DLD1 (cell line): ENCODE results near the gene RLBP1.

Source experiments
- in situ Hi-C: cut with HindIII; loops from 2 replicates; pipeline ENCODE4 v1.10.0; 2017; ENCODE audit warnings: low sequenced_read_pairs

The RLBP1 gene

GRCh38 chr15:89179966-89180875 lies 41.2 kb downstream of the RLBP1 start:
- in situ Hi-C loops = loop anchor here (5.0 kb wide), 1 partner anchor 123 kb away; no protein-coding TSS in a partner anchor

GRCh38 chr15:89178307-89178977 lies 42.9 kb downstream of the RLBP1 start:
- in situ Hi-C loops = loop anchor here (5.0 kb wide), 1 partner anchor 121 kb away; no protein-coding TSS in a partner anchor

DNA sequence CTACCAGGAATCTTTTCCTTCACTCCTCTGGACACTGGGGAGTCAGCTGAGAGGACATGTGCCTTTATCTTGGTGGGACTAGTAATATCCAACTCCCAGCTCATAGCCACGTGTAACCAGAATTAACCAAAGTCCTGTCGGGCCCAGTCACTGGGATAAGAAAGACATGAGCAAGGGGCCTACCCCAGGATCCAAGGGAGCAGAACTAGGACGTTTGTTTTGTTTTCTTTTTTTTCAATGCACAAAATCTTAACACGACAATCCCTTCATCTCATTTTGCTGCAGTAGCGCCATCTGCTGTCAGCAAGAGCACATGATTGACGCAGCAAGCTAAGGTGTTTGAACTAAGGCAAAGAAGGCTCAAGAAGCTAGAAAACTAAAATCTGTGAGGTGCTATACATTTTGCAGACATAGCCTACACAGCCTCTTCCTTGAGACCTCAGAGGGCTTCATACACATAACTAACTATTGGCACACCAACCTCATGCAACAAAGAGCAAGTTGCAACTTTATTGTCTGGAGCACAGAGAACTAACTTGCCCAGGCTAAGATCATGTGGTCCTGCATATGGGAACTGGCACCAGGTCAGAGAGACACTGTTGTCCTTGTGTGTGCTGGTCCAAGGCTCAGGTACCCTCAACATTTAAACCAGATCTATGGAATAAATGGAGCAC lies 43.6 kb downstream of the RLBP1 start:
- in situ Hi-C loops = loop anchor here (5.0 kb wide), 1 partner anchor 120 kb away; no protein-coding TSS in a partner anchor

GRCh38 chr15:89177116-89177515 lies 44.3 kb downstream of the RLBP1 start:
- in situ Hi-C loops = loop anchor here (5.0 kb wide), 1 partner anchor 120 kb away; no protein-coding TSS in a partner anchor

DNA sequence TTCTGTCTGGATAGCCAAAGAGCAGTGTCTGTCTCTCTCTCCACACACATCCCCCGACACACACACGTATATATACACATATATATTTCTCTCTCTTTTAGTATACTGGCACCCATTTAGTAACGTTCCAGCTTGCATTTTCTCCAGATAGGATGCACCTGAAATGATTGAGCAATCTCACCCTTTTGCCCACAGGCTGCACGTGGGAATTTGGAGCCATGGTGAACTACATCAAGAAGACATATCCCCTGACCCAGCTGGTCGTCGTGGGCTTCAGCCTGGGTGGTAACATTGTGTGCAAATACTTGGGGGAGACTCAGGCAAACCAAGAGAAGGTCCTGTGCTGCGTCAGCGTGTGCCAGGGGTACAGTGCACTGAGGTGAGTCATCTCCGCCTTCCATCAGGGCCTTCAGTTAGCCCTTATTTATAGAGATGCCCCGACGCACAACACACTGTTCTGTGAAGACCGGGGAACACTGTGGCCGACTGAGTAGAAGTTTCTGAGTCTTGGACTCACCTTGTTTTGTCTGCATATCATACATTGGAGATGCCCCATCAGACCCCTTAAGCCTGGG lies 45.7 kb downstream of the RLBP1 start:
- in situ Hi-C loops = loop anchor here (5.0 kb wide), 1 partner anchor 118 kb away; no protein-coding TSS in a partner anchor

- in situ Hi-C loops = no loop called here
Measured at GRCh38 chr15:89174476-89174875, 46.9 kb downstream of the RLBP1 start.

- in situ Hi-C loops = no loop called here
Measured at GRCh38 chr15:89172921-89173320, 48.5 kb downstream of the RLBP1 start.

- in situ Hi-C loops = no loop called here
Measured at GRCh38 chr15:89171136-89172072, 50.0 kb downstream of the RLBP1 start.

DNA sequence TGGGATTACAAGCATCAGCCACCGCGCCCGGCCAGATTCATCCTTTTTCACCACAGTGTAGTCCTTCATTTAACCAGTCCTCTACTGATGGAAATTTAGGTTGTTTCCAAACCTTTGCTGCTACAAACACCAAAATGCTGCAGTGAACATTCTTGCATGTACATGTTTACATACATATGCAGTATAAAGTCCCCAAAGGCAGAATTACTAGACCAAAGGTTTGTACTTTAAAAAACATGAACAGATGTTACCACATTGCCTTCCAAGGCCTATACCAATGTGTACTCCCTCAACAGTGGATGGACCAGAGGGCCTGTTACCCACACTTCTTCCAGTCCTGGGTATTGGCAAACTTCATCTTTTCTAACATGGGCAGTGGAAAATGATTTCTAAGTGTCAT lies 51.0 kb downstream of the RLBP1 start:
- in situ Hi-C loops = no loop called here

- in situ Hi-C loops = no loop called here
Measured at GRCh38 chr15:89168316-89168833, 53.0 kb downstream of the RLBP1 start.

GRCh38 chr15:89167267-89168176 lies 53.9 kb downstream of the RLBP1 start:
- in situ Hi-C loops = no loop called here

GRCh38 chr15:89165677-89166076 lies 55.7 kb downstream of the RLBP1 start:
- in situ Hi-C loops = no loop called here

- in situ Hi-C loops = no loop called here
Measured at GRCh38 chr15:89164712-89165211, 56.6 kb downstream of the RLBP1 start.

- in situ Hi-C loops = no loop called here
Measured at GRCh38 chr15:89163271-89164055, 57.9 kb downstream of the RLBP1 start.

DNA sequence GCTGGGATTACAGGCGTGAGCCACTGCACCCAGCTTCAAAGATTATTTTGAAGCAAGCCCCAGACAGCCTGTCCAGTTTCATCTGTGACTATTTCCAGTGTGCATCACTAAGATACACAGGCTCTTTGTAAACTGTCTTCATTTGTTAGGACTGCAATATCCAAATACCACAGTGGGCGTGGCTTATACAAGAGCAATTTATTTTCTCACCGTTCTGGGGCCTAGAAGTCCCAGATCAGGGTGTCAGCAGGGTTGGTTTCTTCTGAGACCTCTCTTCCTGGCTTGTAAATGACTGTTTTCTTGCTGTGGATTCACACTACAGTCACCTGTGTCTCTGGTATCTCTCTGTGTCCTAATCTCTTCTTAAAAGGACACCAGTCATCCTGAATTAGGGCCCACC lies 59.7 kb downstream of the RLBP1 start:
- in situ Hi-C loops = no loop called here
